Esophagus squamous epithelium (tissue), 4 donors: ENCODE data around the gene SLC25A51.

Source experiments
- CTCF ChIP-seq, 6 experiments: fragments of 450-650 bp in 4 of 6; fragments of 200-600 bp in 2 of 6; sonication (generic) in 2 of 6; IDR thresholded peaks; one replicate each; pipeline ENCODE4 v1.5.1; 2016 to 2019; ENCODE audit warnings: antibody characterized with exemption in 6 of 6, mild to moderate bottlenecking in 4 of 6, moderate library complexity in 4 of 6
- POLR2A ChIP-seq, 4 donors: fragments of 450-650 bp; IDR thresholded peaks; one replicate each; pipeline ENCODE4 v1.6.1; 2017; ENCODE audit warnings: antibody characterized with exemption in 4 of 4, mild to moderate bottlenecking in 4 of 4, moderate library complexity in 3 of 4

- no peak for TF ChIP-seq CTCF (IDR thresholded peaks at IDR 0.05)
- TF ChIP-seq POLR2A (IDR thresholded peaks at IDR 0.05) = no peak
These were observed 12.1 kb upstream of the SLC25A51 start for GRCh38 chr9:37915911-37916470.
